GM12878 (cell line): ENCODE data around the gene AGAP1. TPM values are rescaled to one million over a fixed set of nuclear protein-coding genes. Genes with fewer than 3 reads are reported as not detected.

ENCODE experiments used
- ATAC-seq: fragments of 200-7000 bp; cut with Tn5 transposase; 3 replicates; pipeline ENCODE4 v1.9.1; 2020; ENCODE audit warnings: mild to moderate bottlenecking, moderate library complexity
- BruUV-seq: library from RNA; stranded (reverse); fragments of 400-500 nt; replicated peaks from 2 replicates; lab custom pipeline; 2021; lab: Mats Ljungman, UMichigan
- CTCF ChIA-PET: fragments of 300-600 bp; sonication (Branson Sonifier 250); formaldehyde crosslinking; extraction: SDS; loops from one replicate; lab custom pipeline; 2021; ENCODE audit warnings: inconsistent platforms; lab: Yijun Ruan, JAX
- POLR2A ChIA-PET: fragments of 350-600 bp; formaldehyde crosslinking; extraction: SDS; loops from one replicate; lab custom pipeline; 2021; ENCODE audit warnings: inconsistent platforms; lab: Charles Lee
- RAD21 ChIA-PET: fragments of 300-600 bp; sonication (Branson Sonifier 250); formaldehyde crosslinking; loops from one replicate; lab custom pipeline; 2023; ENCODE audit warnings: antibody characterized with exemption; ENCODE audit not compliant: unreplicated experiment; lab: Charles Lee
- SMC1A ChIA-PET: fragments of 300-600 bp; sonication (Branson Sonifier 250); formaldehyde crosslinking; loops from one replicate; lab custom pipeline; 2023; ENCODE audit not compliant: unreplicated experiment, uncharacterized antibody; lab: Charles Lee
- DNase-seq: peaks from one replicate; pipeline ENCODE4 v3.0.0-alpha.2; 2011; ENCODE audit warnings: low read depth, low spot score
- FAIRE-seq: peaks from 3 replicates; lab custom pipeline; 2011; peaks lifted over from hg19 to GRCh38; lab: Jason Lieb, UNC
- H2AFZ ChIP-seq: 2 replicates; pipeline ENCODE4 v1.6.0; 2011; ENCODE audit warnings: low read depth, low read length, control low read depth; ENCODE audit not compliant: control insufficient read depth
- H3K27ac ChIP-seq: 2 replicates; pipeline ENCODE4 v1.5.1; 2011; ENCODE audit warnings: control low read depth; ENCODE audit not compliant: control insufficient read depth, insufficient read depth
- H3K27me3 ChIP-seq, 2 experiments: replicated peaks in 1 of 2; 2 replicates each; pipeline versions ENCODE4 v1.6.0 to v1.6.1; 2011; ENCODE audit warnings: low read length in 1 of 2; ENCODE audit not compliant: control insufficient read depth in 2 of 2, insufficient read depth in 2 of 2
- H3K36me3 ChIP-seq, 2 experiments: 2 replicates each; pipeline ENCODE4 v1.5.1; 2011; ENCODE audit warnings: low read length in 1 of 2; ENCODE audit not compliant: control insufficient read depth in 2 of 2, insufficient read depth in 2 of 2
- H3K4me1 ChIP-seq: 2 replicates; pipeline ENCODE4 v1.6.1; 2011; ENCODE audit warnings: mild to moderate bottlenecking, low read length, moderate library complexity, mixed read lengths; ENCODE audit not compliant: control insufficient read depth, insufficient read depth
- H3K4me2 ChIP-seq: 2 replicates; pipeline ENCODE4 v1.6.0; 2011; ENCODE audit warnings: control low read depth; ENCODE audit not compliant: control insufficient read depth, insufficient read depth
- H3K4me3 ChIP-seq: fragments of 200-600 bp; sonication (generic); 2 replicates; pipeline ENCODE4 v1.5.1; 2016
- H3K79me2 ChIP-seq: 2 replicates; pipeline ENCODE4 v1.6.0; 2011; ENCODE audit warnings: low read length; ENCODE audit not compliant: control insufficient read depth, insufficient read depth
- H3K9ac ChIP-seq: 2 replicates; pipeline ENCODE4 v1.8.0; 2011; ENCODE audit warnings: low read length, control low read depth, mixed read lengths; ENCODE audit not compliant: control insufficient read depth, insufficient read depth
- H3K9me3 ChIP-seq: replicated peaks from 3 replicates; pipeline ENCODE4 v1.5.1; 2011; ENCODE audit warnings: mild to moderate bottlenecking, low read length; ENCODE audit not compliant: control insufficient read depth, insufficient read depth
- H4K20me1 ChIP-seq: 2 replicates; pipeline ENCODE4 v1.6.0; 2011; ENCODE audit not compliant: control insufficient read depth, insufficient read depth
- ASH2L ChIP-seq: fragments of 300-600, 200-600 bp; sonication (generic); IDR thresholded peaks from 2 replicates; pipeline ENCODE4 v1.6.1; 2017; ENCODE audit warnings: low read depth, mild to moderate bottlenecking, borderline replicate concordance
- CREB1 ChIP-seq: IDR thresholded peaks from 2 replicates; pipeline ENCODE4 v1.6.1; 2012; ENCODE audit warnings: low read depth, mild to moderate bottlenecking, inconsistent platforms
- HDAC2 ChIP-seq: fragments of 200-600 bp; sonication (generic); IDR thresholded peaks from 2 replicates; pipeline ENCODE4 v1.6.1; 2017
- NR2F1 ChIP-seq: fragments of 450-650 bp; conservative IDR thresholded peaks from 2 replicates; pipeline ENCODE4 v1.6.1; 2017; ENCODE audit warnings: mild to moderate bottlenecking
- RAD51 ChIP-seq: fragments of 450-650 bp; IDR thresholded peaks from 2 replicates; pipeline ENCODE4 v1.6.1; 2016; ENCODE audit warnings: moderate library complexity, mild to moderate bottlenecking, inconsistent platforms
- SREBF1 ChIP-seq: IDR thresholded peaks from 2 replicates; pipeline ENCODE4 v1.6.1; 2012; ENCODE audit warnings: mild to moderate bottlenecking, low read length
- SREBF2 ChIP-seq: IDR thresholded peaks from 2 replicates; pipeline ENCODE4 v1.6.1; 2012; ENCODE audit warnings: mild to moderate bottlenecking, low read length
- ZBTB4 ChIP-seq: fragments of 450-650 bp; formaldehyde crosslinking; IDR thresholded peaks from 2 replicates; pipeline ENCODE4 v1.4.0; 2022; ENCODE audit warnings: mild to moderate bottlenecking, moderate library complexity
- ZBTB40 ChIP-seq: fragments of 450-650 bp; IDR thresholded peaks from 2 replicates; pipeline ENCODE4 v1.6.1; 2016; ENCODE audit warnings: mild to moderate bottlenecking, moderate library complexity, borderline replicate concordance
- ZNF687 ChIP-seq: fragments of 450-650 bp; IDR thresholded peaks from 2 replicates; pipeline ENCODE4 v1.6.1; 2017; ENCODE audit warnings: mild to moderate bottlenecking, moderate library complexity
- WGBS: methylation state at CpG from one replicate; pipeline ENCODE4 v1.1.6; 2016; ENCODE audit warnings: low lambda C conversion rate; ENCODE audit not compliant: insufficient replicate concordance, insufficient coverage; ENCODE audit errors: missing lambda C conversion rate; 5-methylcytosine and 5-hydroxymethylcytosine counted together
- in situ Hi-C: fragments of 300-500 bp; cut with MboI; formaldehyde crosslinking; loops from 9 replicates; pipeline ENCODE4 v1.14.3; 2018; ENCODE audit warnings: mixed read lengths
- intact Hi-C: fragments of 100-400 bp; cut with micrococcal nuclease; formaldehyde crosslinking; loops from one replicate; pipeline ENCODE4 v1.14.2; 2022; ENCODE audit not compliant: unreplicated experiment
- polyA plus RNA-seq, 11 experiments: library from polyadenylated mRNA; depleted of rRNA in 4 of 11; unstranded in 6 of 11; stranded (reverse) in 5 of 11; fragments of >200 nt; fragmentation: Nextera tagmentation in 4 of 11; fragmentation: Illumina TruSeq in 1 of 11; extraction: Ambion mirVana in 4 of 11; extraction: Trizol in 1 of 11; gene quantifications; 1 replicate in 1 of 11; 2 replicates in 10 of 11; pipeline versions ENCODE4 v1.2.1 to v1.2.3, GENCODE V29; 2011 to 2016; ENCODE audit warnings: inconsistent platforms in 2 of 11, missing spikeins in 2 of 11, low read depth in 1 of 11
- total RNA-seq, 4 experiments: library from RNA; depleted of rRNA in 3 of 4; stranded (reverse); fragments of >200 nt in 3 of 4; fragmentation: Illumina TruSeq in 1 of 4; extraction: Trizol in 1 of 4; gene quantifications; 2 replicates each; pipeline versions ENCODE4 v1.2.1 to v1.2.3, GENCODE V29; 2013 to 2021

AGAP1 gene
- total and polyA plus RNA-seq, 10 of the 15 experiments (the other 5 are each of a cell fraction or from before 2014, with no cell fraction given) = 0.05 to 0.15 (median 0.06) TPM; not detected in 7

- TF ChIP-seq ZBTB4 (CRISPR knock-in tag) (no peak), RAD51 (no peak), CREB1 (no peak), NR2F1 (no peak), HDAC2 (no peak), SREBF2 (no peak)
Observed at GRCh38 chr2:235446082-235446481, 47.8 kb upstream of the AGAP1 start (continued).

- Histone ChIP-seq H3K4me1 (no peaks in the 10 kb centered on the region), H3K27me3 (no peaks in the 10 kb centered on the region), H3K4me2 (no peak overlapping the region), H3K27ac (no peak overlapping the region), H3K9me3 (no peaks in the 10 kb centered on the region; the same call in 2 of the 3 replicates), H3K9ac (no peak overlapping the region), H2AFZ (no peak overlapping the region), H3K36me3 (no peaks in the 10 kb centered on the region), H3K79me2 (no peaks in the 10 kb centered on the region), H3K4me3 (no peak overlapping the region), H4K20me1 (no peaks in the 10 kb centered on the region)
- no TSS peak for BruUV-seq
- in situ Hi-C loops = no loop called here
- intact Hi-C loops = no loop called here
- ATAC-seq (no peak), DNase-seq (no peak), FAIRE-seq (no peak)
- SMC1A ChIA-PET = no interaction called here
- RAD21 ChIA-PET = no interaction called here
- CTCF ChIA-PET = no interaction called here
- POLR2A ChIA-PET = no interaction called here
- TF ChIP-seq SREBF1 (no peak), ZBTB40 (no peak), ZNF687 (no peak), ASH2L (no peak)
- WGBS = 1% methylated on average over 3 of the region's 3 CpGs
Observed at GRCh38 chr2:235447210-235447609, 46.6 kb upstream of the AGAP1 start.
